Right cardiac atrium (tissue), 5 donors: Measurements from ENCODE around the gene MTA1. TPM values are rescaled to one million over a fixed set of nuclear protein-coding genes. Genes with fewer than 3 reads are reported as not detected.

Experiments
- ATAC-seq, 2 donors: fragments of 200-7000 bp; cut with Tn5 transposase; one replicate each; pipeline versions ENCODE4 v1.8.0 to v1.9.1; 2020; ENCODE audit warnings: moderate library complexity in 2 of 2, mild to moderate bottlenecking in 1 of 2
- DNase-seq, 3 donors: peaks; one replicate each; pipeline ENCODE4 v3.0.0-alpha.2; 2020
- H3K27ac ChIP-seq: one replicate; pipeline ENCODE4 v1.5.1; 2013; ENCODE audit warnings: mild to moderate bottlenecking, low read length, control low read depth, moderate library complexity
- H3K27me3 ChIP-seq: one replicate; pipeline ENCODE4 v1.6.1; 2013; ENCODE audit not compliant: control insufficient read depth, insufficient read depth
- H3K4me1 ChIP-seq: one replicate; pipeline ENCODE4 v1.6.1; 2013; ENCODE audit warnings: low read length; ENCODE audit not compliant: control insufficient read depth, insufficient read depth
- H3K4me3 ChIP-seq: one replicate; pipeline ENCODE4 v1.5.1; 2013; ENCODE audit warnings: low read length, control low read depth
- H3K9me3 ChIP-seq: one replicate; pipeline ENCODE4 v1.6.1; 2013; ENCODE audit warnings: low read length; ENCODE audit not compliant: control insufficient read depth
- WGBS: extraction: QIAGEN DNeasy Blood & Tissue Kit; methylation state at CpG from one replicate; pipeline ENCODE4 v1.1.7; 2013; 5-methylcytosine and 5-hydroxymethylcytosine counted together
- intact Hi-C, 4 donors: fragments of 100-400 bp; cut with DNase I; formaldehyde crosslinking; loops; one replicate each; pipeline versions ENCODE4 v1.11.0 to v1.14.0; 2022 to 2023
- polyA plus RNA-seq: library from polyadenylated mRNA; stranded (reverse); fragments of 200-250 nt; gene quantifications from one replicate; pipeline ENCODE4 v1.2.3, GENCODE V29; 2013
- total RNA-seq, 4 donors: library from RNA; stranded (reverse); fragmentation: NEBNext Ultra II Directional; extraction: Animal tissue kit (Norgen Biotek cat#: 25700); gene quantifications; one replicate each; pipeline ENCODE4 v1.2.1, GENCODE V29; 2021
- donor health status: healthy with polysubstance abuse.
- donor health status: DM: no; HTN: yes; CAD: no.
- donor health status: DM: no; HTN: no; CAD: no.
- donor health status: DM: no; HTN: yes; CAD: no; lungs with severe emphysema.
- donor health status: DM: yes; HTN: yes; CAD: no.

MTA1 gene
- total and polyA plus RNA-seq, 5 donors = 121 to 179 (median 141) TPM

GRCh38 chr14:105486163-105486973 is 66.7 kb downstream of the MTA1 start, which contains the start of gene CRIP1:
TSS of gene CRIP1 (plus strand) at chr14:105486886. CDS start at chr14:105487260, 374 bp downstream.
- DNase-seq (peak; percentile 53 to 83 (median 78)), ATAC-seq (no peak)
- 6% methylated on average over 56 of the region's 56 CpGs for WGBS
- intact Hi-C loops = loop anchor here (5.0 to 10.0 kb wide), 5 partner anchors 39 to 282 kb away; partner anchors contain the start of gene MTA1 (in 1 of the 4)
- H3K9me3 ChIP-seq = no peaks in the 10 kb centered on the region
- H3K4me3 ChIP-seq = peak within 1 kb of the TSS; percentile 45
- H3K27ac ChIP-seq = peak within 1 kb of the TSS; percentile 58
- H3K4me1 ChIP-seq = peaks cover 22% of the 10 kb centered on the region
- H3K27me3 ChIP-seq = no peaks in the 10 kb centered on the region

- peaks cover 22% of the 10 kb centered on the region for H3K4me1 ChIP-seq
- ATAC-seq (no peak), DNase-seq (peak; percentile 85 to 95 (median 94))
- intact Hi-C loops = loop anchor here (5.0 to 10.0 kb wide), 5 partner anchors 40 to 282 kb away; partner anchors contain the start of gene MTA1 (in 1 of the 4)
- WGBS = 1% methylated on average over 45 of the region's 45 CpGs
- no peaks in the 10 kb centered on the region for H3K9me3 ChIP-seq
- peak overlapping the region; percentile 42 for H3K27ac ChIP-seq
- H3K27me3 ChIP-seq = no peaks in the 10 kb centered on the region
- H3K4me3 ChIP-seq = peak overlapping the region; percentile 45
Observed at GRCh38 chr14:105486974-105487448, 67.4 kb downstream of the MTA1 start.

- H3K9me3 ChIP-seq = no peaks in the 10 kb centered on the region
- DNase-seq (peak; percentile 69 to 90 (median 86)), ATAC-seq (no peak)
- no peaks in the 10 kb centered on the region for H3K27me3 ChIP-seq
- intact Hi-C loops = loop anchor here (5.0 to 10.0 kb wide), 5 partner anchors 40 to 283 kb away; partner anchors contain the start of gene MTA1 (in 1 of the 4)
- H3K4me1 ChIP-seq = peaks cover 17% of the 10 kb centered on the region
- H3K4me3 ChIP-seq = peak overlapping the region; percentile 45
- H3K27ac ChIP-seq = peak overlapping the region; percentile 42
- WGBS = 2% methylated on average over 48 of the region's 48 CpGs
Observed at GRCh38 chr14:105487449-105487985, 67.9 kb downstream of the MTA1 start.

GRCh38 chr14:105487986-105488777 is 68.6 kb downstream of the MTA1 start:
- Histone ChIP-seq H3K27ac (peak overlapping the region; percentile 59), H3K9me3 (no peaks in the 10 kb centered on the region), H3K4me1 (peaks cover 14% of the 10 kb centered on the region), H3K4me3 (peak overlapping the region; percentile 45), H3K27me3 (no peaks in the 10 kb centered on the region)
- ATAC-seq (no peak), DNase-seq (peak; percentile 40 to 82 (median 79))
- intact Hi-C loops = loop anchor here (2.0 to 10.0 kb wide), 6 partner anchors 41 to 283 kb away; partner anchors contain the start of gene MTA1 (in 1 of the 4)
- 54% methylated on average over 26 of the region's 26 CpGs for WGBS

DNA sequence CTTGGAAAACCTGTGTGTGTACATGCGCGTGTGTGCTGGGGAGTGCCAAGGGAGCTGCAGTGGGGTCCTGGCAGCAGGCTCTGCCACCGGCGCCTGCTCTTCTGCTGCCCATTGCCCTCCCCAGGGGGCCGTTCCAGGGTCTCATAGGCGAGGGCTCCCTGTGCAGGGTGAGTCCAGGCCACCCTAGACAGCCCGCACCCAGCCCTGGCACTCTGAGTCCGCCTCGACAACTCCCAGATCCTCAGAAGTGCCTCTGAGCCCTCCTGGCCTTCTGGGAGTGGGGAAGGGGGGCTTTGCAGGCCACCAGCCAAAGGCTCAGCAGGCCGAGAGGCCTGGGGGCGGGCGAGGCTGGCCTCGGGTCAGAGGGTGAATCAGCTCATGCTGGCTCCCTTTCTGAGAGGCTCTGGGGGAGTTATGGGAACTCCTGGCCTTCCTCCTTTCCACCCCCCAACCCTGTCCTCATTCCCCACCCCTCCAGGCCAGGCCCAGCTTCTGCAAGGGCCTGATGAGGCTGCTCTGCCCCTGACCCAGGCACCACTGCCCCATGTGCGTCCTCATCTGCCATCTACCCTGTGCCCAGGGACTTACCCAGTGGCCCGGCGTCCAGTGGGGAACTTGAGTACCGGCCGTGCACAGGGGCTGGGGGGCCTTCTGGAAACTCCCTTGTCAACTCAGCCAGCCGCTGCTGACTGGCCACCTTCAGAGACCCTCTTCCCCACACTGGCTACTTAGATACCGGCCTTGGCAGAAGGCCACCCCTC is 69.3 kb downstream of the MTA1 start:
- DNase-seq = peak; percentile 54 to 80 (median 77)
- H3K9me3 ChIP-seq = no peaks in the 10 kb centered on the region
- WGBS = 41% methylated on average over 20 of the region's 20 CpGs
- H3K27me3 ChIP-seq = no peaks in the 10 kb centered on the region
- intact Hi-C loops = loop anchor here (2.0 to 10.0 kb wide), 6 partner anchors 42 to 284 kb away; partner anchors contain the start of gene MTA1 (in 1 of the 4)
- ATAC-seq = no peak
- H3K27ac ChIP-seq = peak overlapping the region; percentile 59
- no peak overlapping the region for H3K4me3 ChIP-seq
- H3K4me1 ChIP-seq = peaks cover 14% of the 10 kb centered on the region

GRCh38 chr14:105489542-105490266 is 70.1 kb downstream of the MTA1 start:
- ATAC-seq = peak; percentile 5 to 15
- Histone ChIP-seq H3K9me3 (no peaks in the 10 kb centered on the region), H3K27ac (peak overlapping the region; percentile 83), H3K4me1 (peaks cover 9% of the 10 kb centered on the region), H3K27me3 (no peaks in the 10 kb centered on the region), H3K4me3 (peak overlapping the region; percentile 53)
- intact Hi-C loops = loop anchor here (2.0 to 10.0 kb wide), 6 partner anchors 42 to 285 kb away; partner anchors contain the start of gene MTA1 (in 1 of the 4)
- DNase-seq = peak; percentile 80 to 94 (median 91)
- under 1% methylated on average over 43 of the region's 44 CpGs for WGBS

DNA sequence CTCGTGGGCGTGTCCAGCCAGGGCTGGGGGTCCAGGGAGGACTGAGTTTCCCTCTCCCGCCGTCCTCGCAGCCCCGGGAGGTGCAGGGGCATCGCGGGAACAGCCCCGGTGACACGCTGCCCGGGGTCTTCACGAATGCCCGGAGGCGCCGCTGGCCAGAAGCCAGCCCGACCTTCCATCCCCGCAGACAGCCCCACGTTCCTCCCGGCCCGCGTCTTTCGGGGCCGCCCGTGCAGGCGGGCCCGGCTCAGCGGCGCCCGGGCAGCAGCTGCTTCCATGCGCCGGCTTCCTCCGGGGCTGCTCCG is 70.6 kb downstream of the MTA1 start:
- Histone ChIP-seq H3K4me3 (peak overlapping the region; percentile 53), H3K4me1 (peaks cover 8% of the 10 kb centered on the region), H3K9me3 (no peaks in the 10 kb centered on the region), H3K27ac (peak overlapping the region; percentile 72), H3K27me3 (no peaks in the 10 kb centered on the region)
- DNase-seq (peak; percentile 69 to 88 (median 86)), ATAC-seq (no peak)
- 0% methylated on average over 33 of the region's 33 CpGs for WGBS
- intact Hi-C loops = loop anchor here in 1 of 4 donors (5.0 kb wide), 1 partner anchor 118 kb away; no protein-coding TSS in a partner anchor

DNA sequence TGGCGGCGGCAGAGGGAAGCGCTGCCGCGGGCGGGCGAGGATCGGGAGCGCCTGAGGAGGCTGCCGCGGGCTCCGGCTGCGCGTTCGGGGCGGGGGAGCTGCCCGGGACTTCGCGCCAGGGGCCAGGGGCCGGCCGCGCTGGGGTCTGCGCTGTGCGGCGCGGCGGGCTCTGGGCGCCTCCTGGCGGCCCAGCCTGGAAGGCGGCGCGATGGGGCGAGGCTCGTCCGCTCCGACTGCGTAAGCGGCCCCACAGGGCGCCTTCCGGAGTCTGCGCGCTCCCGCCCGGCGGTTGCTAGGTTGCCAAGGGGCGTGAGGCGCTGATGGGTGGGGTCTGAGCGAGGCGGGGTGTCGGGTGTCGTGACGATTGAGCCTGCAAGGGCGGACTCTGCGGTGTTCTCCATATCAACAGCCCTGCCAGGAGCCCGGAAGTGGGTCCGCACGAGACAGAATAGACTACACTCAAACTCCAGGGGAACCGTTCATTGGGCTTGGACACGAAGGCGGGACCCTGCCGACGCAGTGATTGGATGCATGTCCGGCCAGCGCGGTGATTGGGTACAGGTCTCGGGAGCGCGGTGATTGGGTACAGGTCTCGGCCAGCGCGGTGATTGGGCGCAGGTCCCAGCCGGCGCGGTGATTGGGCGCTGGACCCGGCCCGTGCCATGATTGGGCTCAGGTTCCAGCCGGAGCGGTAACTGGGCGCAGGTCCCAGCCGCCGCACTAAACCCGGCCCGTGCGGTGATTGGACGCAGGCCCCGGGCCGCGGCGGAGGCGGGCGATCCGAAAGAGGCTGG is 71.1 kb downstream of the MTA1 start, which contains the start of gene TEDC1:
TSS of gene TEDC1 (plus strand) at position 675 of the 794 bp plus-strand sequence. CDS start 130 bp downstream, outside the sequence.
- no peaks in the 10 kb centered on the region for H3K9me3 ChIP-seq
- DNase-seq = peak; percentile 100
- H3K27ac ChIP-seq = peak within 1 kb of the TSS; percentile 72
- H3K4me1 ChIP-seq = peaks cover 5% of the 10 kb centered on the region
- peak within 1 kb of the TSS; percentile 61 for H3K4me3 ChIP-seq
- WGBS = under 1% methylated on average over 94 of the region's 94 CpGs
- ATAC-seq = peak; percentile 84 to 87
- no peaks in the 10 kb centered on the region for H3K27me3 ChIP-seq
- intact Hi-C loops = loop anchor here in 1 of 4 donors (5.0 kb wide), 1 partner anchor 118 kb away; no protein-coding TSS in a partner anchor
